Measurements from ENCODE around the gene E2F1. TPM values are rescaled to one million over a fixed set of nuclear protein-coding genes. Genes with fewer than 3 reads are reported as not detected.

Gene E2F1
- total RNA-seq, 2 donors from 2014 or later, result 26.9 to 33.7 TPM

- Mint-ChIP-seq H3K27me3 (ENCODE audit: insufficient read depth) (no peaks in the 10 kb centered on the region), H3K4me1 (no peaks in the 10 kb centered on the region), H3K9me3 (peaks cover 19% of the 10 kb centered on the region), H3K27ac (no peak overlapping the region), H3K36me3 (ENCODE audit: low read depth) (no peaks in the 10 kb centered on the region), H3K4me3 (no peak overlapping the region)
- TF ChIP-seq, protein P1, sequence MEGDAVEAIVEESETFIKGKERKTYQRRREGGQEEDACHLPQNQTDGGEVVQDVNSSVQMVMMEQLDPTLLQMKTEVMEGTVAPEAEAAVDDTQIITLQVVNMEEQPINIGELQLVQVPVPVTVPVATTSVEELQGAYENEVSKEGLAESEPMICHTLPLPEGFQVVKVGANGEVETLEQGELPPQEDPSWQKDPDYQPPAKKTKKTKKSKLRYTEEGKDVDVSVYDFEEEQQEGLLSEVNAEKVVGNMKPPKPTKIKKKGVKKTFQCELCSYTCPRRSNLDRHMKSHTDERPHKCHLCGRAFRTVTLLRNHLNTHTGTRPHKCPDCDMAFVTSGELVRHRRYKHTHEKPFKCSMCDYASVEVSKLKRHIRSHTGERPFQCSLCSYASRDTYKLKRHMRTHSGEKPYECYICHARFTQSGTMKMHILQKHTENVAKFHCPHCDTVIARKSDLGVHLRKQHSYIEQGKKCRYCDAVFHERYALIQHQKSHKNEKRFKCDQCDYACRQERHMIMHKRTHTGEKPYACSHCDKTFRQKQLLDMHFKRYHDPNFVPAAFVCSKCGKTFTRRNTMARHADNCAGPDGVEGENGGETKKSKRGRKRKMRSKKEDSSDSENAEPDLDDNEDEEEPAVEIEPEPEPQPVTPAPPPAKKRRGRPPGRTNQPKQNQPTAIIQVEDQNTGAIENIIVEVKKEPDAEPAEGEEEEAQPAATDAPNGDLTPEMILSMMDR (conservative IDR thresholded peaks at IDR 0.05), result no peak
- Histone ChIP-seq H3K36me3 (ENCODE audit: control insufficient read depth, insufficient read depth, low read length) (no peaks in the 10 kb centered on the region), H3K27me3 (ENCODE audit: control insufficient read depth, insufficient read depth, low read length, poor library complexity, severe bottlenecking) (no peaks in the 10 kb centered on the region), H3K9ac (ENCODE audit: extremely low read depth, low read length, poor library complexity, severe bottlenecking) (no peak overlapping the region), H3K4me1 (ENCODE audit: control insufficient read depth, insufficient read depth, low read length) (no peaks in the 10 kb centered on the region), H3K4me3 (ENCODE audit: low read length) (no peak overlapping the region), H3K27ac (ENCODE audit: low read depth, low read length) (no peak overlapping the region), H3K9me3 (ENCODE audit: control insufficient read depth, low read length) (no peaks in the 10 kb centered on the region)
- DNase-seq, result no peak
- 80 to 89% methylated on average over 4 to 11 of the region's 11 CpGs for WGBS, 2 experiments (ENCODE audit: insufficient coverage in 1 of 2, insufficient read length in 1 of 2)
These were observed 21.5 kb upstream of the E2F1 start for GRCh38 chr20:33707668-33708067.

GRCh38 chr20:33704197-33704924, 18.2 kb upstream of the E2F1 start:
- TF ChIP-seq, protein P1 (conservative IDR thresholded peaks at IDR 0.05), result no peak
- Histone ChIP-seq H3K9ac (ENCODE audit: extremely low read depth, low read length, poor library complexity, severe bottlenecking) (no peak overlapping the region), H3K36me3 (ENCODE audit: control insufficient read depth, insufficient read depth, low read length) (no peaks in the 10 kb centered on the region), H3K27ac (ENCODE audit: low read depth, low read length) (no peak overlapping the region), H3K4me1 (ENCODE audit: control insufficient read depth, insufficient read depth, low read length) (no peaks in the 10 kb centered on the region), H3K9me3 (ENCODE audit: control insufficient read depth, low read length) (no peaks in the 10 kb centered on the region), H3K27me3 (ENCODE audit: control insufficient read depth, insufficient read depth, low read length, poor library complexity, severe bottlenecking) (no peaks in the 10 kb centered on the region), H3K4me3 (ENCODE audit: low read length) (no peak overlapping the region)
- 90 to 97% methylated on average over 8 to 11 of the region's 11 CpGs for WGBS, 2 experiments (ENCODE audit: insufficient coverage in 1 of 2, insufficient read length in 1 of 2)
- Mint-ChIP-seq H3K27ac (no peak overlapping the region), H3K9me3 (peaks cover 42% of the 10 kb centered on the region), H3K4me3 (no peak overlapping the region), H3K36me3 (ENCODE audit: low read depth) (peaks cover 5% of the 10 kb centered on the region), H3K27me3 (ENCODE audit: insufficient read depth) (peaks cover 4% of the 10 kb centered on the region), H3K4me1 (no peaks in the 10 kb centered on the region)
- DNase-seq, result no peak

DNA sequence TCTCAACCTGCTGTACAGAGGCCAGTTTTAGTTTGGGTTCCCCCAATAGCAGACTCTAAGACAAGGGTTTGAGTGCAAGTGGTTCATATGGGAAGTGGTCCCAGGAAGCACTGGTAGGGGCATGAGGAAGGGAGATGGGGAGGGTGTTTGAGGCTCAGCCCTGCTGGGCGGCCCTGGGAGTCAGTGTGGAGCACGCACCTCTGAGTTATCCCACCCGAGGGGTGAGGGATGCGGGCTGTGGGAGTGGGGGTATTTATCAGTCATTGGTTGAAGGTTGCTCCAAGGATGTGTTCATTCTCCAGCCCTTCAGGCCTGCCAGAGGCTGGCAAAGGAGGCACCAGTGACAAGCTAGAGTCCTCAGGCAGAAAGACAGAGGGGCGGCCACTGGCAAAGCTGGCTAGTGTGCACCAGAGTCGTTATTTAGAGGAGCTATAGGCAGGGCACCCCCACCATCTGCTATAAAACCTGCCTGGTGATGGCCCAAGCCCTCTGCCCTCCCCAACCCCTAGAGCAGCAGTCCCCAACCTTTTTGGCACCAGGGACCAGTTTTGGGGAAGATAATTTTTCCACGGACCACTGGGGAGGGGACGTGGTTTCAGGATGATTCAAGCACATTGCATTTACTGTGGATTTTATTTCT, 17.4 kb upstream of the E2F1 start:
- no peak for DNase-seq
- Mint-ChIP-seq H3K4me1 (no peaks in the 10 kb centered on the region), H3K27me3 (ENCODE audit: insufficient read depth) (peaks cover 5% of the 10 kb centered on the region), H3K27ac (no peak overlapping the region), H3K4me3 (no peak overlapping the region), H3K9me3 (peaks cover 47% of the 10 kb centered on the region), H3K36me3 (ENCODE audit: low read depth) (peaks cover 5% of the 10 kb centered on the region)
- no peak overlapping the region for H3K27ac ChIP-seq (ENCODE audit: low read depth, low read length)
- TF ChIP-seq, protein P1 (conservative IDR thresholded peaks at IDR 0.05), result no peak
- no peaks in the 10 kb centered on the region for H3K27me3 ChIP-seq (ENCODE audit: control insufficient read depth, insufficient read depth, low read length, poor library complexity, severe bottlenecking)
- no peaks in the 10 kb centered on the region for H3K9me3 ChIP-seq (ENCODE audit: control insufficient read depth, low read length)
- H3K9ac ChIP-seq (ENCODE audit: extremely low read depth, low read length, poor library complexity, severe bottlenecking), result no peak overlapping the region
- WGBS, 2 experiments (ENCODE audit: insufficient coverage in 1 of 2, insufficient read length in 1 of 2), result 91% methylated on average over 7 of the region's 8 CpGs; no CpG with 5 or more reads in 1 of the 2 experiments
- no peaks in the 10 kb centered on the region for H3K4me1 ChIP-seq (ENCODE audit: control insufficient read depth, insufficient read depth, low read length)
- H3K36me3 ChIP-seq (ENCODE audit: control insufficient read depth, insufficient read depth, low read length), result no peaks in the 10 kb centered on the region
- H3K4me3 ChIP-seq (ENCODE audit: low read length), result no peak overlapping the region
